T-cell (primary cell): ENCODE results near the gene RPS6KA2. TPM values are rescaled to one million over a fixed set of nuclear protein-coding genes. Genes with fewer than 3 reads are reported as not detected.

Experiments
- ATAC-seq, 4 experiments: fragments of 200-7000 bp in 3 of 4; fragments of 150-1000 bp in 1 of 4; cut with Tn5 transposase; replicated peaks in 1 of 4; 1 replicate in 3 of 4; 2 replicates in 1 of 4; pipeline ENCODE4 v1.10.0; 2021; ENCODE audit warnings: moderate library complexity in 3 of 4, mild to moderate bottlenecking in 2 of 4, moderate number of reproducible peaks in 1 of 4
- CTCF ChIA-PET, 2 donors: fragments of 300-600 bp; sonication (Branson Sonifier 250); formaldehyde crosslinking; loops; one replicate each; lab custom pipeline; 2022; ENCODE audit warnings: antibody characterized with exemption in 2 of 2; lab: Charles Lee
- POLR2A ChIA-PET, 2 donors: fragments of 300-600 bp; sonication (Branson Sonifier 250); formaldehyde crosslinking; loops; one replicate each; lab custom pipeline; 2022; ENCODE audit warnings: antibody characterized with exemption in 2 of 2; lab: Charles Lee
- DNase-seq, 35 experiments: peaks; one replicate each; pipeline versions ENCODE4 v3.0.0 to v3.0.0-alpha.2; 2013 to 2023
- H3K27ac ChIP-seq: one replicate; pipeline ENCODE4 v1.5.1; 2013; ENCODE audit warnings: low read length
- H3K27me3 ChIP-seq, 2 experiments: replicated peaks in 1 of 2; 1 replicate in 1 of 2; 2 replicates in 1 of 2; pipeline versions ENCODE4 v1.6.1 to v1.7.0; 2013; ENCODE audit warnings: low read length in 1 of 2, mixed read lengths in 1 of 2; ENCODE audit not compliant: control insufficient read depth in 2 of 2, insufficient read depth in 2 of 2; ENCODE audit errors: extremely low read depth in 1 of 2
- H3K36me3 ChIP-seq, 2 donors: 1 replicate in 1 of 2; 2 replicates in 1 of 2; pipeline versions ENCODE4 v1.6.1 to v1.7.0; 2013; ENCODE audit warnings: low read length in 1 of 2; ENCODE audit not compliant: control insufficient read depth in 2 of 2, insufficient read depth in 1 of 2; ENCODE audit errors: extremely low read depth in 1 of 2
- H3K4me1 ChIP-seq, 2 experiments: 1 replicate in 1 of 2; 2 replicates in 1 of 2; pipeline versions ENCODE4 v1.6.1 to v1.7.0; 2013; ENCODE audit warnings: low read length in 2 of 2, mixed read lengths in 1 of 2; ENCODE audit not compliant: insufficient read depth in 2 of 2, control insufficient read depth in 1 of 2; ENCODE audit errors: extremely low read depth in 1 of 2
- H3K4me3 ChIP-seq, 2 donors: 1 replicate in 1 of 2; 2 replicates in 1 of 2; pipeline versions ENCODE4 v1.5.1 to v1.7.0; 2013; ENCODE audit warnings: mild to moderate bottlenecking in 2 of 2, low read length in 1 of 2, moderate library complexity in 1 of 2; ENCODE audit not compliant: control insufficient read depth in 1 of 2; ENCODE audit errors: extremely low read depth in 1 of 2
- H3K9me3 ChIP-seq: 2 replicates; pipeline ENCODE4 v1.7.0; 2013
- H3K27ac Mint-ChIP-seq, 2 donors: one replicate each; pipeline ENCODE4 v1.8.0; 2020 to 2021; ENCODE audit warnings: mild to moderate bottlenecking in 2 of 2, mixed read lengths in 2 of 2
- H3K27me3 Mint-ChIP-seq, 2 donors: one replicate each; pipeline ENCODE4 v1.8.0; 2021 to 2022; ENCODE audit warnings: mixed read lengths in 2 of 2
- H3K36me3 Mint-ChIP-seq: one replicate; pipeline ENCODE4 v1.8.0; 2021; ENCODE audit warnings: mixed read lengths
- H3K4me1 Mint-ChIP-seq, 3 donors: one replicate each; pipeline ENCODE4 v1.8.0; 2020 to 2022; ENCODE audit warnings: mixed read lengths in 3 of 3, mild to moderate bottlenecking in 1 of 3
- H3K4me3 Mint-ChIP-seq, 3 donors: one replicate each; pipeline ENCODE4 v1.8.0; 2020 to 2022; ENCODE audit warnings: mild to moderate bottlenecking in 3 of 3, mixed read lengths in 3 of 3, moderate library complexity in 3 of 3
- H3K9me3 Mint-ChIP-seq, 3 donors: one replicate each; pipeline ENCODE4 v1.8.0; 2020 to 2022; ENCODE audit warnings: mixed read lengths in 3 of 3
- WGBS: methylation state at CpG from one replicate; pipeline ENCODE4 v1.1.5; 2013; ENCODE audit warnings: missing lambda C conversion rate; ENCODE audit not compliant: insufficient coverage; 5-methylcytosine and 5-hydroxymethylcytosine counted together
- total RNA-seq, 35 experiments: library from RNA in 6 of 35; stranded (reverse) in 6 of 35; fragments of 120-200 nt in 1 of 35; gene quantifications; one replicate each; pipeline versions ENCODE4 v1.2.1 to v1.2.4 and lab custom pipeline; 2013 to 2026

Gene RPS6KA2
- total RNA-seq, 5 donors from 2014 or later (not counting 1 experiment from before 2014, with no cell fraction given): 4.1 to 21.5 (median 12.4) TPM

DNA sequence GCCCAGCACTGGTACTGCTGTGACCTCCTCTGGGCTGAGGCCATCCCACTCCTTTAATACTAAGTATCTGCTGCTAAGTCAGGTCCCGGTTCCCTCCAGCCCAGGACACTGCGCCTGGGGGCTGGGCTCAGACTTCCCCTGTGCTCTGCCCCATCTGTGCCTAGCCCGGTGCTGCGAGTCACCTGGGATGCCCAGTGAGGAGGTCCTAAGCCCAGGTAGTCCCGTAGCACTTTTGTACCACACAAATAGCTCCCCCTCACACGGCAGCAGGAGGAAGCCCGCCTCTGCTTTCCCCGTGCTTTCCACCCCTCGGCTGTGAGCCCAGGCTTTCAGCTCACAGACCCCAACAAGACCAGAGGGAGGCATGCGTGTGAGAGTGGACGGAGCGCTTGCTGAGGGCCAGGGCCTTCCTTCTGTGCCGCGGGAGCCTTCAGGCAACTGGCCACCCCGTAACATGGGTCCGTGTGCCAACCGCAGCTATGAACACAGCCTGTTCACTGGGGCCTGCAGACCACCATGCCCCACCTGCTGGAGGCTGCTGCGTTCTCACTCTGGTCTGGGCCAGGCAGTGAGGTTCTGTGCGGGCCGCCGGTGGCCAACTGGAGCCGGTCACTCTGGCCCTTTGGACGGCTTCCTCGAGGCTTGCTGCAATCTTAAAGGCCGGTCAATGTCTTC is 164.5 kb downstream of the RPS6KA2 start:
- Mint-ChIP-seq H3K4me1 (peaks cover 0 to 6% (median 0%) of the 10 kb centered on the region in 3 donors), H3K27me3 (no peaks in the 10 kb centered on the region), H3K4me3 (no peak overlapping the region), H3K9me3 (peaks cover 0 to 5% (median 0%) of the 10 kb centered on the region in 3 donors), H3K27ac (no peak overlapping the region), H3K36me3 (peaks cover 9% of the 10 kb centered on the region)
- ChIA-PET CTCF (no interaction called here), POLR2A (no interaction called here)
- Histone ChIP-seq H3K27me3 (peaks cover 0 to 3% of the 10 kb centered on the region in 2 experiments), H3K4me3 (no peak overlapping the region), H3K4me1 (no peaks in the 10 kb centered on the region), H3K9me3 (no peaks in the 10 kb centered on the region), H3K36me3 (no peaks in the 10 kb centered on the region), H3K27ac (no peak overlapping the region)
- DNase-seq (no peak), ATAC-seq (peak in 1 of 4 experiments; percentile 13)
- WGBS: 92% methylated on average over 23 of the region's 25 CpGs

- Histone ChIP-seq H3K4me3 (no peak overlapping the region), H3K27me3 (no peaks in the 10 kb centered on the region), H3K27ac (no peak overlapping the region), H3K36me3 (no peaks in the 10 kb centered on the region), H3K9me3 (no peaks in the 10 kb centered on the region), H3K4me1 (no peaks in the 10 kb centered on the region)
- ChIA-PET POLR2A (no interaction called here), CTCF (no interaction called here)
- WGBS: 74% methylated on average over 9 of the region's 9 CpGs
- no peaks in the 10 kb centered on the region for H3K27me3 Mint-ChIP-seq
- peaks cover 0 to 6% (median 0%) of the 10 kb centered on the region in 3 donors for H3K4me1 Mint-ChIP-seq
- DNase-seq (no peak), ATAC-seq (no peak)
- H3K27ac Mint-ChIP-seq: no peak overlapping the region
- H3K36me3 Mint-ChIP-seq: peaks cover 11% of the 10 kb centered on the region
- no peak overlapping the region for H3K4me3 Mint-ChIP-seq
- H3K9me3 Mint-ChIP-seq: peaks cover 0 to 5% (median 0%) of the 10 kb centered on the region in 3 donors
These were observed 165.1 kb downstream of the RPS6KA2 start for GRCh38 chr6:166461821-166462460.

DNA sequence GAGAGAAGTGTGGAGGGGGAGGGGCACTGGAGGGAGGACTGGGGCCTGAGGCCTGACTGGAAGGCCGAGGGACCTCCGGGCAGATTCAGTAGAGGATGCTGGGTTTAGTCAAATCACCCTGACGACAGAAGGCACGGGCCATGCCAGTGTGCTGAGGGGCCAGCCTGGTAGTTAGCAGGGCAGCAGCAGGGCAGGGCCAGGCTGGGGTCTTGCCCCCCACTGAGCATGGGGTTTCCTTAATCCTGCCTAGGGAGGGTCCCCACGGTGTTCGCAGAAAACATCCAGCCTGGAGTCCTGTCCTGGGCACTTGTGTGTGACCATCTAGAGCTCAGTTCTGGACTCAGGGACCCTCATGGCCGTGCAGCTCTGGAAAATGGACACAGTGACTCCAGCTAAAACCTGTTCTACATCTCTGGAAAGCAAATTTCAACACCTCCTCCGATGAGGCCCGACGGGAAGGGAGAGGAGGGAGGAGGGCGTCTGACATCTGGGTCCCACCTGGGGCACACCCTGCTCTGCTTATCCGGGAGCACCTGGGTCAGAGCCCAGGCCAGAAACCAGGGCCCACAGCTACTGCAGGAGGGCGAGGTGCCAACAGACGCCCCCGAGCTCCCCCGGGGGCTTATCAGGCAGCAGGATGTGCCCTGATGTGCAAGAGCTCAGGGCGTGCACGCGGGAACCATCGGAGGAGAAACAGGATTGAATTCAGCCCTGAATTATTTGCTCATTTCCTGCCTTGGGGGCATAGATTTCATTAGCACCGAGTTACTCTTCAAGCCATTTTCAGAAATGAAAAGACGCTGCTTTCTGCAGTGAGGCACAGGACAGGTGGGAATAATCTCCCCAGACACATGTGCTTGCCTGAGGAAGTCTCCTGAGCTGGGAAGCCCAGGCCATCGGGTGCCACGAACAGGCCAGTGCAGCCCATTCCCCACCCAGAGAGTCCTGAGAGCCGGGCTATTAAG is 166.3 kb downstream of the RPS6KA2 start:
- 77% methylated on average over 21 of the region's 25 CpGs for WGBS

DNA sequence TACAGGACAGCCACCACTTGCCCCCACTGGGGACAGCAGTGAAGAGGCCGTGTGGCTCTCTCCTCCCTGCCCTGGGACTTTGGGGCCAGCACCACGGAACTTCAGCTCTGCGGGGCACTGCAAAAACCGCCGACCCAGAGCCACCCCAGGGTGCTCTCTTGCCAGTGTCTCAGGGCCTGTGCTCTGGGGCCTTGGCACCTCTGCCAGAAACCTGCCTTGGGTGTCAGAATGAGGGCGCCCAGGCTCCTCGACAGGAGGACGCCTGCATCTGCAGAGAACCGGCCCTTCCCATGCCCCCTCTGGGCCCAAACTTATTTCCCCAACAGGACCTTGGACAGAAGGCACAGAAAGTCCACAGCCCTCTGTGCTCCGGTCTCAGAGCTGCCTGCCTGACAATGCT is 167.1 kb downstream of the RPS6KA2 start:
- Histone ChIP-seq H3K27ac (no peak overlapping the region), H3K9me3 (no peaks in the 10 kb centered on the region), H3K4me1 (no peaks in the 10 kb centered on the region), H3K4me3 (no peak overlapping the region), H3K36me3 (no peaks in the 10 kb centered on the region), H3K27me3 (no peaks in the 10 kb centered on the region)
- H3K9me3 Mint-ChIP-seq: peaks cover 0 to 5% (median 0%) of the 10 kb centered on the region in 3 donors
- H3K4me3 Mint-ChIP-seq: no peak overlapping the region
- ChIA-PET CTCF (no interaction called here), POLR2A (no interaction called here)
- H3K27ac Mint-ChIP-seq: no peak overlapping the region
- peaks cover 0 to 8% (median 2%) of the 10 kb centered on the region in 3 donors for H3K4me1 Mint-ChIP-seq
- DNase-seq (no peak), ATAC-seq (no peak)
- H3K27me3 Mint-ChIP-seq: no peaks in the 10 kb centered on the region
- 92% methylated on average over 10 of the region's 10 CpGs for WGBS
- H3K36me3 Mint-ChIP-seq: peaks cover 11% of the 10 kb centered on the region

More for the DNA sequence above, 166.3 kb downstream of the RPS6KA2 start:
- DNase-seq (no peak), ATAC-seq (no peak)
- POLR2A ChIA-PET: no interaction called here
- Mint-ChIP-seq H3K27ac (no peak overlapping the region), H3K4me1 (peaks cover 0 to 8% (median 2%) of the 10 kb centered on the region in 3 donors), H3K9me3 (peaks cover 0 to 5% (median 0%) of the 10 kb centered on the region in 3 donors), H3K4me3 (no peak overlapping the region), H3K27me3 (no peaks in the 10 kb centered on the region), H3K36me3 (peaks cover 11% of the 10 kb centered on the region)
- Histone ChIP-seq H3K27ac (no peak overlapping the region), H3K27me3 (no peaks in the 10 kb centered on the region), H3K36me3 (no peaks in the 10 kb centered on the region), H3K4me1 (no peaks in the 10 kb centered on the region), H3K9me3 (no peaks in the 10 kb centered on the region), H3K4me3 (no peak overlapping the region)
- CTCF ChIA-PET: no interaction called here

DNA sequence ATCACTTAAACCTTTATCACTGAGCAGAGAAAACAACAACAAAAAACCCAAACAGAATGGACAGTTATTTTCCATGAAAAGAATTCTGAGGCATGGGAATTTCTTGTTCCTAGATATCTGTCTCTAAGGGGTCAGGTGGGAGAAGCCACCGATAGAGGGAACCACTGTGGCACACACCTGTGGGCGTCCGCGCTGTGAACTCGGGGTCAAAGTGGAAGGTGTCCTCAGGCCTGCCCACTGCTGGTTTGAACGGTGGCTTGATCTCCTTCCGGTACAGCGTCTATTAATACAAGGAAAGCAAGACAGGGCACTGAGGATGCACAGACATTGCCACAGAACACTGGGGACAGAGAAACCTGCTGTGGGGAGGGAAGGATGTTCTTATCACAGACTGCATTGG is 167.8 kb downstream of the RPS6KA2 start:
- peaks cover 11% of the 10 kb centered on the region for H3K36me3 Mint-ChIP-seq
- no peak for DNase-seq
- no peak overlapping the region for H3K4me3 Mint-ChIP-seq
- Histone ChIP-seq H3K9me3 (no peaks in the 10 kb centered on the region), H3K4me1 (no peaks in the 10 kb centered on the region), H3K27ac (no peak overlapping the region), H3K27me3 (no peaks in the 10 kb centered on the region), H3K36me3 (no peaks in the 10 kb centered on the region), H3K4me3 (no peak overlapping the region)
- peaks cover 0 to 5% (median 0%) of the 10 kb centered on the region in 3 donors for H3K9me3 Mint-ChIP-seq
- H3K4me1 Mint-ChIP-seq: peaks cover 0 to 8% (median 2%) of the 10 kb centered on the region in 3 donors
- H3K27me3 Mint-ChIP-seq: no peaks in the 10 kb centered on the region
- over 99% methylated on average over 8 of the region's 8 CpGs for WGBS
- POLR2A ChIA-PET: no interaction called here
- CTCF ChIA-PET: no interaction called here
- no peak for ATAC-seq
- H3K27ac Mint-ChIP-seq: no peak overlapping the region
